ENCODE measurements around the gene SLC4A5.

SLC4A5 gene

DNA sequence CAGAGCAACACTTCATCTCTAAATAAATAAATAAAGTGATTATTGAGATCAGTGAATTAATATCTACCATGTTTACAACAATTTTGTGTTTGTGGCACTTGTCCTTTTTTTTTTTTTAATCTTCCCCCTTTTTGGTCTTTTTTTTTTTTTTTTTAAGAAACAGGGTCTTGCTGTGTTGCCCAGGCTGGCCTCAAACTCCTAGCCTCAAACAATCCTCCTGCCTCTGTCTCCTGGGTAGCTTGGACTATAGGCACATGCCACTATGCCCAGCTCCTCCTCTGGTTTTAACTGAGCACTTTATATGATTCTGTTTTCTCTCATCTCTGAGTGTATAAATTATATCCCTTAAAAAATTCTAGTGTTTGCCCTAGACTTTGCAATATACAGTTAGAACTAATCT is 30.3 kb downstream of the SLC4A5 start:
- DNase-seq = no peak

DNA sequence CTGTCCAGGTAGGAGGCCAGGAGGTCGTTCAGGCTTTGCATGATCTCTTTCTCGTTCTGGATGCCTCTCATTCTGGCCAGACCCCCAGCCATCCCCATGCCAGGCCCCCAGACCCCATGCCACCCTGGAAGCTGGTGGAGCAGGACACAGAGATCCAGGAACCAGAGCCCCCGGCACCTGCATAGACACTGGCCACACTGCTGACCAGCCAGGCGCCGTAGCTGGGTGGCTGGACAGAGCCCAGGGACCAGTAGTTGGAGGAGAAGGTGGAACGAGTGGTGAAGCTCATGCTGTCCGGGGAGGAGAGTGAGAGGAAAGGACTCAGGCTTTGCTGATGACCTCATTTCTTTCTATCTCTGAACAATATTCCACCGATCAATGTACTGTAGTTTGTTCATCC is 35.5 kb downstream of the SLC4A5 start:
- DNase-seq = no peak

DNA sequence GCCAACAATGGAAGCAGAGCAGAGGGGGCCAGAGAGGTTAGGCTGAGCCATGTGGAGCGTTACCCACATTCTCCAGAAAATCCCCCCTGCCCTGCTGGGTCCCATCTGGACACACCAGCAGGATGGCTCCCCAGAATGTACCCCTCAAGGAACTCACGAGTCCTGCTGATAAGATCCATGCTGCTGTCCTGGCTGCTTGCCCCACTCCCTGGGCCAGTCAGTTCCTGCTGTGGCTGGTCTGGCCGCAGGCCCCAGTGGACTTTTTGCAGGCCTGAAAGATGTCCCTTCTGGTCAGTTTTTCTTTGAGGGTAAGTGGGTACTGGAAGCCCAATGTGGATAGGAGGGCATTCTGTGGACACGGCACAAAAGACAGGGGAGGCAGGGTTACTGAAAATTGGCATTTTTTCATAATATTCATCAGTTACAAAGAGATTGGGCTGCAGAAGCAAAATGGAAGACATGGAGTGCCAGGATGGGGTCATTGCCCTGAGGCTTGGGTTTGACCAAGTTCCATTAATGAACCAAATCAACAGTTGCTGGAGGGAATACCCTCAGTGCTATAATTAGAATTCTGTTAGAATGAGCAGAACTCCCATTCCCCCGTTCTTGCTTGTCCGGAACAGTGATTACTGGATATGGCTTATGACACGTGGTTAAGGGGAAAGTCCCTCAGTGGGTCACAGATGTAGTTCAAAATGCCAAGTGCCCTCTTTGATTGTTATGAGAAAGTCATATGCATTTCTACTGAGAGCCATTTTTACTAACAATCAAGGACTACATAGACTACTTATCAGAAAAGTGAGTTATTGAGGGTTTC is 38.7 kb downstream of the SLC4A5 start:
- DNase-seq = no peak

DNA sequence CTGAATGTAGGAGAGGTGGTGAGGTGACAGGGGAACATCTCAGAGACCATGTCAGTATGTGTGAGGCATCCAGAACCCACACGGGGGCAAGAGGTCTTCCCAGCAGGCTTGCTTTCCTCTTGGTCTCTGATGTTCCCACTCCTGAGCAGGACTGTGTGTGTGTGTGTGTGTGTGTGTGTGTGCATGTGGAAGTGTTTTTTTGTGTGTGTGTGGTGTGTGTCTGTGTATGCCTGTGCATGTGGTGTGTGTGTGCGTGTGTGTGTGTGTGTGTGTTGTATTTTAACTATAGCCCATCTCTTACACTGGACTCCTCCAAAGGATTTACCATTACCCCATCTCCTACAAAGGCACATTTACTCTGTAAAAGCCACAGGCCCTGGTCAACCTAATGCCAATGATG is 40.4 kb downstream of the SLC4A5 start:
- no peak for DNase-seq

DNA sequence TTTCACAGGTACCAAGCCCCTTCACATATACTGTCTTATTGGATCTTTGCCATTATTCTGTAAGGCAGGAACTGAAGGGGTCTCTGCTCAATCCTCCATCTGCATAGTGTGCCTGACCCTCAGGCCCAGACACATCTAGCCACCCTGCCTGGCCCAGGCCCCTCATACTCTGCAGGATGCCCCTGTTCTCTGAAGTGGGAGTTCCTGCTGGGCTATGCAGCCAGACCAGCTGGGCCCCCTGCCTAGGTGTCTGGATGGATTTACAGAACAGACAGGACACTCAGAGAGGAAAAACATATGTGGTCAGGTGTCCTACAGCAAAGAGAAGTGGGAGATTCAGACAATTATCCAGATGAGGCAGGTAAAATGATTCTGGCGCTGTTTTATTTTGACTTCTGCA is 42.0 kb downstream of the SLC4A5 start:
- DNase-seq = no peak

DNA sequence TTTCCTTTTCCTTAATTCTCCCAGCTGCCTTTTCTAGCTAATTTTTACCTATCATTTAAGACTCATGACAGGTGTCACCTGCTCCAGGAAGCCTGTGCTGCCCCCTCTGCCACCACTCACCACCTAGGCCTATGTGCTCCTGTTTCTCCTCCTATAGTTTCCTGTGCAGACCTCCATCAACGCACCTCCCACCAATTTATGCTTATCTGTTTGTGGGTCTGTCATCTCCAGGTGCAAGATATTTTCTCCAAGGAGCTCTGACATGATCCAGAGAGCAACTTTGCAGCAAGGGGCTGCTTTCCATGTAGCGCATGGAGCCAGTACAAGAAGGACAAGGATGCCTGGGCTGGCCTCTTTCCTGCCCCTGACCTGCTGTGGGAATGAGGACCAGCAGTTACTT is 42.7 kb downstream of the SLC4A5 start:
- no peak for DNase-seq

DNA sequence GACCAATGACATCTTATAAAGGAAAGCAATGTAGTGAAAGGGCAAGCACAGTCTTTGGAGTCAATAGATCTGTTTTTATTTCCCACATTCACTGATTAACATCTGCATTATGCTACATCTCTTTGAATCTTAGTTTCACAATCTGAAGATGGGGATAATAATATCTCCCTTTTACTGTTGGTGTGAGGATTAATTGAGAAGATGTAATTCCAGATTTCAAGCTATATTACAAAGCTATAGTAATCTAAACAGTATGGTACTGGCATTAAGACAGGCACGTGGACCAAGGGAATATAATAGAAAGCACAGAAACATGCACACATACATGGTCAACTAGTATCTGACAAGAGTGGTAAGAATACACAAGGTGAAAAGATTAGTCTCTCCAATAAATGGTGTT is 45.3 kb downstream of the SLC4A5 start:
- no peak for DNase-seq

DNA sequence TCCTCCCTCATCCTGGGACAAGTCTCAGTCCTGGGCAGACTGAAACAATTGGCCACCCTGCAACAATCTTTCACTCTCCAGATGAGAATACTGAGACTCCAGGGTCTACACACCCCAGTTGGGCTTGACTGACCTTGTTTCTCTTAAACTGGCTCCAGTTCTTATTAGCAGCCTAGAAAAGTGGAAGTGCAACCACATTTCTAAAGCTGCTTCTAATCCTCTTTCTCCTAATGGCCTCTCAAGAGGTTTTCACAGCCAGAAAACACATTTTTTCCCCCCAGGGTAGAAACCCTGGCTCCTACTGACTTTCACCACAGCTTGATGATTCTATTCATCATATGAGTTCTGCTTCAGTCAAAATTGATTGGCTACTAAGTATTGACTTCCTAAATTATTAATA is 45.8 kb downstream of the SLC4A5 start:
- DNase-seq = no peak

DNA sequence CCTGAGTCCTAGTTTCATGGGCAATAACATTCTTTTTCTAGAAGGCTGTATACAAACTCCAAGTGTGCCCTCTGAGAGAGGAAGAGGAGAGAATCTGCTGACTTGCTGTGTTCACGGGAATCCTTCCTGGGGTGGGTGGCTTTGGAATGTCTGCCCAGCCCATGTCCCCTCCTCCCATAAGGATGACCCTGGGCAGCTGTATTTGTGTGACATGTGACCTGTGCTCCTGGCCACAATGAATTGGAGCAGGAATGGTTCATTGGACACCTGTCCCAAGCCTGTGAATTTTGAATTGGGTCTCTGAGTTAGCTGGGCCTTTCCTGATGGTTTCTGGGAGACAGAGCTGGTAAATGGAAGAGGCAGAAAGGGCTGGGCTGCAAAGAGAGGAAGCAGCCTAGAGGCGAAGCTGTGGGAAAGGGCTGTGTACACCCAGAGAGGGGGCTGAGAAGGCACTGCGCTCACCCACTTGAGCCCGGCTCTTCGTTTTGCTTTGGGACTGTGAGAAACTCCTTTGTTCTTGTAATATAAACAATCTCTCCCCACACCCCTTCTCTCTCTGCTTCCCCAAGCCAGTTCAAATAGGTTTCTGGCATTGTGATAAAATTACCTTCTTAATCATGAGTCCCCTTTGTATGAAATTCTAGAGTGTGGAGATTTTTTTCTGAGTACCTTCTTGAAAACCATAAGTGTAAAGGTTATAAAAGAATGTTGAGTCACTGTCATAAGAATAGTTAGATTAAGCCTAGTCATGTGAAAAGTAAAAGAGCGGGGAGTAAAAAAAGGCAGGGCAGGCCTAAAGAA is 49.8 kb downstream of the SLC4A5 start:
- DNase-seq = no peak

DNA sequence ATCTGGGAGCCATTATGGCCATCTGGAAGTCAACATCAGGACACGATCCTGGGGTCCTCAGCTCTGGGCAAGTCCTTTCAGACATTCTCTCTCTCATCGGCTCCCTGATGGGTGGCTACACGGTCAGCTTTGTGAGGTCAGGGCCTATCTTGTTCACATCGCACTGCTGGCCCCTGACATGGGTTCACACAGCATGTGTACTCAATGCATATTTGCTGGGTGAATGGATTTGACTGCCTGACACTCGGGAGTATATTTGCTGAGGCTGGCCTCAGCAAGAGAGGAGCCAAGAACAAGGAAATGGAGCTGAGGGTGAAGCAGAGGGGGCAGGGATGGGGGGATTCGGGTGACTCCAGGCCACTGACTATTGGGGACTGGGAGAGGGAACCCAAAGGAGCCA is 50.5 kb downstream of the SLC4A5 start:
- DNase-seq = no peak

DNA sequence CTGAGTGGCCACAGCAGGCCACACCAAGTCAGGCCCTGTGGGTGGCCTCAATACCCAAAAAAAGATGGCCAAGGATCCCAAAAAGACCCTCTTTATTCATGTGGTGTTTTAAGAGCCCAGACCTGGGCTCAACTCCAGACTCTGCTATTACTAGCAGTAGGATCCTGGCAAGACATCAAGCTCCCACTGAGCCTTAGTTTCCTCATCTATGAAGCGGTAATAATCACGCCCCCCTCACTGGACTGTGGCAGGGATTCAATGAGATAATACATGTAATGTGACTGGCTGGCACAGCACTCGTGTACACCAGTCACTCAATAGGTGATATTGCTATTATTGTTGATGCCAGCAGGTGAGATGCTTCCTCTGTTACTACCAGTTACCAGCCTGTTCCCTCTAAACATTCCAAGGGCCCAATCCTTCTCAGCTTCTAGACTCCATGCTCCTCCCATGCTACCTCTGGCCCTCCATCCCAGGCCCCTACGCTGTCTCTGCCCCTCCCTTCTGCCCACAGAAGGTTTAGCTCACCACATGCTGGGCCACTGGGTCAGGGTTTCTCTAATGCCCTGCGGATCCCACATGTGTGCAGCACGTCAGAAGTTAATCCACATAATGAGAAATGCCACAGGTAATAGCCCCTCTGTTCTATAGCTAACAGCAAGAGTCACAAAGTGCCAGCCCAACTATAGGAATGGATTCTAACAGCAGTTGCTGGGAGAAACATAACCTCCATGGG is 51.2 kb downstream of the SLC4A5 start:
- DNase-seq = no peak

DNA sequence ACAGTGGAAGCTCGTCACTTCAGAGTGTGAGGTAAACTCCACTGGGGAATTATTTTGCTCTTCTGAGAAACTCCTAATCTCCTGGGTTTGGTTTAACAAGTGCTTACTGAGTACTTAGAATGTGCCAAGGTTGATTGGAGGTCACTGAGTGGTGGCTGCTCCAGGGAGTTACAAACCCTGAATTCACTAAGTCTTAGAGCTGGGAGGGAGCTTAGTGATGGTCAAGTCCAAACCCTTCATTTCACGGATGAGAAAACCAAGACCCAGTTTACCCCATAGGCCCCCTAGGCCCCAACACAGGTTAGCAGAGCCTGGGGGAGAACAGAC is 52.0 kb downstream of the SLC4A5 start:
- DNase-seq = no peak

DNA sequence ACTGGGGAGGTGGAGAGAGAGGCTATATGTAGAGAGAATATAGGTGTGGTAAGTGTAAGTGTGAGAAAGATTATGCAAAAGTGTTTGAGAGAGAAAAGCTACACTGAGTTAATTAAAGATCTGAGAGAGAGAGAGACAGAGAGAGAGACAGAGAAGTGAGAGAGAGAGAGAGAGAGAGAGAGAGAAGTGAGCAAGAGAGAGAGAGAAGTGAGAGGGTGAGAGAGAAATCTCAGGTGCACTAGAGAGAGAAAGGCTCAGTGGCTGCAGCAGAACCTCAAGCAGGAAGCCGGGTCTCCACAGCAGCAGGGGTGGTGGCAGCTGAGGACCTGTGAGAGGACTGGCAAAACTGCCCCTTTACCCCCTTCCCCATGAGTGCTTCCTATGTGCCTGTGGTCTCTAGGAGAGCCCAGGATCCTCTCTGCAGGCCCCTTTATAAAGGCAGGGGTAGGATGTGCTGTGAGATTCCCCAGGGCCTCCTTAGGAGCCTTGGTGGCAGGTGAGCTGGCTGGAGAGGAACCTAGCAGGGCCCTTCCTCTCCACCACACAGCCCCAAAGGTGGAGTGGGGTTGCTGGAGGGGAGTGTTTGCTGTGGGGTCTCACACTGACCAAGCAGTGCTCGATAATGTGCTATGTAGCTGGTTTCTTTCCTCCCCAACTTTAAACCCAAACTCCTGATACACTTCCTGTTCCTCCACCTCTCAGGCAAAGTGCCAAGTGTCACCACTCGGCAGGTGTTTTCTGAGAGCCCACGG is 52.6 kb downstream of the SLC4A5 start:
- DNase-seq = no peak

DNA sequence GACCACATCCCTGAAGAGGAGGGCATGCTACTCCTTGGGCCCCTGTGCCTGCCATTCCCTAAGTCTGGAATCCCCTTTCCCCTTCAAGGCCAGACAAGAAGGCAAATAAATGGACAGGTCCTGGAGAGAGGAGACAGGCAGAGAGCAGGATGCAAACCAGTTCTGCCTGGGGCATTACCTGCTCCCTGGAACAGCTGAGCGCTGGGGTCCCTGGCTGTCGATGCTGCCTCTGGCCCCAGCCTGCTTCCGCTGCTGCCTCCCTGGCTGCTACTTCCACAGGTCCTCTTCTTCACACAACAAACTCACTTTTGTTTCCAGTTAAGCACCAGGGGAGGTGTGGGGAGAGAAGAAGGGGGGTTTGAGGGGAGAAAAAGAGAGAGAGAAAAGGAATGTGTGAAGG is 53.1 kb downstream of the SLC4A5 start:
- no peak for DNase-seq

DNA sequence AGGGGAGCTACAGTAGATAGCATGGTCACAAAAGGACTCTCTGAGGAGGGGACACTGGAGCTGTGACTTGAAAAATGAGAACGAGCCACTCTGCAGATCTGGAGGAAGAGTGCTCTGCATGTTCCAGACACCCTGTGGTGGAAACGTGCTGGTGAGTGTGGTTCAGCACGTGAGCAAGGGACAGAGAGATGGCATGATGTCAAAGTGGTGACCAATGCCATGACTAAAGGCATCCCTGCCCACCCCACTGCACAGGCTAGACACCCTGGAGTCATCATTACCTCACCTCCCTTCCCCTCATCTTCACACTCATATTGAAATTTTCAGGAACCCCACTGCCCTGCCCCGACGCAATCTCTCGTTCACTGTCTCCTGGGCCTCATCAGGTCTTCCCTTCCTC is 56.5 kb downstream of the SLC4A5 start:
- DNase-seq = no peak

DNA sequence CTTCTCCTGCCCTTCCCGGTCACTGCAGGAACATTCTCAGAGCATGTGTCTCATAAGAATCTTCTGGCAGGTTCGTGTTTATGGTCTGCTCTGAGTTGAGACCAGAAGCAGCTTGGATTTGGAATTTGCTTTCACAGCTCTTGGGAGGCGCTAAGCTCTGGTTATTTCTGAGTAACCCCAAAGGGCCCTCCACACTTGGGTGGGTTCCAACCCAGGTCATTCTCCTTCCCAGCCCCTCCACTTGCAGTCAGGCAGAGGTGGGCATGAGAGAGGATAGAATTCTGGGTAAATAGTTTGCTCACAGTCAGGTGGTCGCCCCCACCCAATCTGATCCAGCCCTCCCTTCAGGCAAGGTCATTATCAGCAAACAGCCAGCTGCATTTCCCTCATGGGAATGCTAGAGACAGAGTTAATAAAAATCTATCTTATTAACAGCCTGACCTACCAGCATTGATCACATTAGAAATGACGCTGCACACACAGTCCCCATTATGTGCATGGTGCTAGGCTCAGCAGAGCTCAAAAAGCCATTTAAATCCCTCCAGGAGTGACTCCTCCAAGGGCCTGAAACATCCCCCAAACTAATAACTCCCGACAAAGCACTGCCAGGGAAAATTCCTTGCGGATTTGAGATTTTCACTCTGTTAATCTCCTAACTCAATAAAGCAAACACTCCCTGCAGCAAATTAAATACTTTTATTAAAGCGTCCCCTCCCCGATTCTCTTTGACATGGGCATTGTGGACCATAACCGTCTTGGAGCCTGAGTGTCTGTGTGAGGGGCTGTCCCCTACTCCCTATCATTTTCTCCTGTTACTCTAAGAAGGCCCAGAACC is 61.9 kb downstream of the SLC4A5 start:
- no peak for DNase-seq

DNA sequence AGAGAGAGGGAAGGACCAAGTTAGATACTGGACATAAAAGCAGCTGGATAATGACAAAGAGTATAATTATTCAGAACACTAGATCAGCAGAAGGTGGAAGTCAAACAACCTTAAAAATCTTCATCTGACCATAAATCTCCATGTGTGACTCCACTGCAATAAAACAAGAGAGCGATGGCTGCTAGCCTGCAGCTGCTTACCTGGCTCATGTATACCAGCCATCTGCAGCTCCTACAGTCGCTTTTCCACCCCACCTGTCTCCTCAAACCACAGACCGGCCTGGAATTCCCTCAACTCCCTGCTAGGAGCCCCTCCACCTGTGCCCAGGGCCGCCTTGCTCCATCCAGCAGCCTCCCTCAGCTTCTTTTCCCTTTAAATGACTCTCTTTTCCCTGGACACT is 64.5 kb downstream of the SLC4A5 start:
- no peak for DNase-seq

DNA sequence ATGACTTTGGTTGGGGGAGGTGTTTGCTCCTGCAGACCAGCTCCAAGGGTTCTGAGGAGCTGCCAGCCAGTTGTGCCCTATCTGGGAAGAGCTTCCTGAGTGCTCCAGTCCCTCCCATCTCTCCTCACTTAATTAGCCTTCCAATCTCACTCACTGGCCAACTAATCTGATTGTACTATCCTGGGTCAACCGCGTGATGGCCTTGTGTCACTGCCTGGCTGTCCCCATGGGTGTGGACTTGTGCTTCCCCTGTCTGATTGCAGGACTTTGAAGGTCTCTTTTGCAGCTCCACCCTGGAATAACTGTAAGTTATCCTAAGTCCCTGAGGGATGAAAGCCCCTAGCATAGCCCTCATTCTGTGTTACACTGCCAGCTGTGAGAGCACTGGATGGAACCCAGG is 65.0 kb downstream of the SLC4A5 start:
- no peak for DNase-seq

DNA sequence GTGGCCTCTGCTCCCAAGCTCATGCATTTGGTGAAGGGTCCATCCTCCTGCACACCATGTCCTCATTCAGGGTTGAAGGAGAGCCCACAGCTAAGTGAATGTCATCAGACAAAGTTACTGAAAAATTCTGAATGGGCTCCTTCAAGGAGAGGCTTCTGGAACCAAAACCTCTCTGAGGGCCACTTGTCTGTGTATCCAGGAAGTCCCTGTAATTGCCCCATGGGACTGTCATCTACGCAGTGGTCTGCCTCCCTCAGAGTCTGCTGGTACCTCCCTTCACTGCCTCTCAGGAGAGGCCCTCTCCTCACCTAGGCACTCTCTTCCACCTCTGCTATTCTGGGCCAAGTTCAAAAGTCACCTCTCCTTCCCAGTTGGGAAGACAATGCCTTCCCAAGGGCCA is 68.0 kb downstream of the SLC4A5 start:
- no peak for DNase-seq

DNA sequence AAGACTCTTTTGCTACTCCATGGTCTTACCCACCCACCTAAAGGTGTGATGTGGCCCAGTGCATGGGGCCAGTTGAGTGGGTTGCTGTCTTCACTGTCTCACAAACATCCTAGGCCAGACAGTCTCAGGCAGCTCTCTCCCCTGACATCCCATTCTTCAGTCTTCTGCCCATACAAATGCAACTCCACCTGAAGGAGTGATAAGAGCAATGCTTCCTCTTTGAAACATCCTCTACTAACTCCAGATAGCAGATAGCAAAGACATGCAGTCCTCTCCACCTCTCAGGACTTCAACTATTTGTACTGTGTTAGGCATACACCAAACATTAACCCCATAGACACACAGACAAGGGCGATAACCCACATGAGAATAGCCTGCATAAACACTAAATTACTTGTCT is 73.5 kb downstream of the SLC4A5 start:
- no peak for DNase-seq

DNA sequence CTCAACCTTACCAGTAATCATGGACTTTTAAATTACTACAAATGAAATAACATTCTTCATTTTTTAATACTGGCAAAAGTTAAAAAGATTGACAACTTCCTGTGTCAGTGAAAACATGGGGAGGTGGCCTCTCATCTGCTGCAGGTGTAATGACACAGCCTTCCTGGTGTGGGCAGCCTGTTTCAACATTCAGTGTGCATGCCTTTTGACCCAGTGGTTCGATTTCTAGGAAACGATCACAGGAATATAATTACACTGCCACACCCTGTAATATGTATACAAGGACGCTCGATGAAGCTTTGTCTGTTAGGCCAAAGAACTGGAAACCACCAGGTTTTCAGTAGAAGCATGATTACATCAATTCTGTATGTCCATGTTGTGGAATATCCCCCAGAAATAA is 76.1 kb downstream of the SLC4A5 start:
- DNase-seq = no peak

DNA sequence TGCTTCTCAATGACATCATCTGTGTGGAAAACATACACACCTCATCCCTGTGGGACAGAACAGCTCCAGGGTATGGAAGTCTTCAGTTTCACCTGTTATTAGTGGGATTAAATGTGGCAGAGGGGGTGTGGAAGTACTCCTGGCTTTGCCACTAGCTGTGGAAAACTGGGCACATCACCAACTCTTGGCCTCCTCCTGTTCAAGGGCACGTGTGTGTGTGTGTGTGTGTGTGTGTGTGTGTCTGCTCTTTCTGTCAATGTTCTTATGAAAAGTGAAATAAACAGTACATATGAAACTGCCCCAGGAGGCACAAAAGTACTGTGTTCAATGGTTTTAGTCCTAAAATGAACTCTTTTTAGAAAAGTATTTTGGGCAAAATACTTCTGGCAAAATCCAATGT is 78.9 kb downstream of the SLC4A5 start:
- DNase-seq = no peak

All from inflammatory macrophage treated with lipopolysaccharide for 1 hour (primary cell).